Measurements from ENCODE around the gene KCNK4. TPM values are rescaled to one million over a fixed set of nuclear protein-coding genes. Genes with fewer than 3 reads are reported as not detected.

Gene KCNK4
- polyA plus RNA-seq, 1 donor from 2014 or later: 1.0 TPM

DNA sequence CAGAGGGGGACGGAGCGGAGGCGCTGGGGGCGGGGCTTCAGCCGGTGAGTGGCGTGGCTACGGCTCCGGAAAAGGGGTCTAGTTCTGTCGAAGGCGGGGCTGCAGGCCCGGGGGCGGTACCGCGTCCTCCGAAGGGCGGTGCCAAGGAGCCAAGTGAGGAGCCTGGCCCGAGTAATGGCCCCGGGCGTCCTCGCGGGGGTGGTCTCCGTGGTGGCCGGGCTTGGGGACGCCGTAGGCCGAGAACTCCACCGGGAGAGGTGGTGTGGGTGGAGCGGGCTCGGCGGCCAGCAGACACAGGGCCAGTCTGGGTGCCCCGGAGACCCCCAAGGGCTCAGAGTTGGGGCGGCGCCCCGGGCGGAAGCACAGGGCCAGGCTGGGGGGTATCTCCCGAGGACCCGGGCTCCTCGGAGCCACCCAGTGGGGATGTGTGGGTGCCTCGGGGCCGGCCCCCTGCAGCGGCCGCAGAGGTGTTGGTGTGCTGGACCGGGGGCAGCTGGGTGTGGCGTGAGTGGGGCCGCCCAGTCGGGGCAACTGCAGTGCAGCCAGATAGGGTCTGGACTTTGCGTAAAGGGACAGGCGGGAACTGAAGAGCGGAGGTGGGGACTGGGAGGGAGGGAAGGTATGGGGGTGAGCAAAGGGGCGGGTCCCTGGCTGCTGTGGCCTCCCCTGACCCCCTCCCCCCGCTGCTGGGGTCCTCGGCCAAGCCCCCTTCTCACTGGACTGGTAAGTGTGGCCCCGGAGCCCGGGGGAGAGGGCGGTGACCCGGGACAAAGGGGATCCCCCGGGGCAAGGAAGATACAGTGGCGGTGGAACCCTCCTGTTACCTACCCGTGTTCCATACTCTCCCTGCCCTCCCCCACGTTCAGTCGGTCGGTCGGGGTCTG lies 49.4 kb upstream of the KCNK4 start (continued):
- TF ChIP-seq, protein P1, sequence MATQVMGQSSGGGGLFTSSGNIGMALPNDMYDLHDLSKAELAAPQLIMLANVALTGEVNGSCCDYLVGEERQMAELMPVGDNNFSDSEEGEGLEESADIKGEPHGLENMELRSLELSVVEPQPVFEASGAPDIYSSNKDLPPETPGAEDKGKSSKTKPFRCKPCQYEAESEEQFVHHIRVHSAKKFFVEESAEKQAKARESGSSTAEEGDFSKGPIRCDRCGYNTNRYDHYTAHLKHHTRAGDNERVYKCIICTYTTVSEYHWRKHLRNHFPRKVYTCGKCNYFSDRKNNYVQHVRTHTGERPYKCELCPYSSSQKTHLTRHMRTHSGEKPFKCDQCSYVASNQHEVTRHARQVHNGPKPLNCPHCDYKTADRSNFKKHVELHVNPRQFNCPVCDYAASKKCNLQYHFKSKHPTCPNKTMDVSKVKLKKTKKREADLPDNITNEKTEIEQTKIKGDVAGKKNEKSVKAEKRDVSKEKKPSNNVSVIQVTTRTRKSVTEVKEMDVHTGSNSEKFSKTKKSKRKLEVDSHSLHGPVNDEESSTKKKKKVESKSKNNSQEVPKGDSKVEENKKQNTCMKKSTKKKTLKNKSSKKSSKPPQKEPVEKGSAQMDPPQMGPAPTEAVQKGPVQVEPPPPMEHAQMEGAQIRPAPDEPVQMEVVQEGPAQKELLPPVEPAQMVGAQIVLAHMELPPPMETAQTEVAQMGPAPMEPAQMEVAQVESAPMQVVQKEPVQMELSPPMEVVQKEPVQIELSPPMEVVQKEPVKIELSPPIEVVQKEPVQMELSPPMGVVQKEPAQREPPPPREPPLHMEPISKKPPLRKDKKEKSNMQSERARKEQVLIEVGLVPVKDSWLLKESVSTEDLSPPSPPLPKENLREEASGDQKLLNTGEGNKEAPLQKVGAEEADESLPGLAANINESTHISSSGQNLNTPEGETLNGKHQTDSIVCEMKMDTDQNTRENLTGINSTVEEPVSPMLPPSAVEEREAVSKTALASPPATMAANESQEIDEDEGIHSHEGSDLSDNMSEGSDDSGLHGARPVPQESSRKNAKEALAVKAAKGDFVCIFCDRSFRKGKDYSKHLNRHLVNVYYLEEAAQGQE (IDR thresholded peaks at IDR 0.05; ENCODE audit: borderline replicate concordance): no peak
- no peak for TF ChIP-seq RAD21 (conservative IDR thresholded peaks at IDR 0.05)
- no peak for TF ChIP-seq MXI1 (conservative IDR thresholded peaks at IDR 0.05; ENCODE audit: poor library complexity, severe bottlenecking)

DNA sequence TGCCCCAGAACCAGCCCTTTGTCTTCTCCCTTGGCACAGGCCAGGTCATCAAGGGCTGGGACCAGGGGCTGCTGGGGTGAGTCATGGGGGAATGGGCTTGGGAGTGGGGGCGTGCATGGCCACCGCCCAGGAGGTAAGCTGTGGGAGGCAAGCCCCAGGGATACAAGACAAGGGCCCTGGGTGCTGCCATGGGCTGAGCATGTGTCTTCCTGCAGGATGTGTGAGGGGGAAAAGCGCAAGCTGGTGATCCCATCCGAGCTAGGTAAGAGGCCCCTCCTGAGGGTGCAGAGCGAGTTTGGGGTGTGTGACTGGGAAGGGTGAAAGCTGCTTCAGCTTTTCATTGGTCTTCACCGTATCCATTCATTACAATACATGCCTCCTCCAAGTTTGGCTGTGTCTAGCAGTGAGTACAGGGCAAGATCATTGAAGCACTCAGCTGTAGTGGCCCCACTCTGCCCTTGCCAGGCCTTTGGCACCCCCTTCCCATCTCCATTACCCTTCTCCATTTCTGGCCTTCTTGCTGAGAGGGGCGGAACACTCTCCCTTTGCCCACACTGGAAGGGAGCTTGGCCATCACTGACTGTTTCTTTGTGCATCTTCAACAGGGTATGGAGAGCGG lies 47.8 kb upstream of the KCNK4 start:
- TF ChIP-seq EP300 (conservative IDR thresholded peaks at IDR 0.05; ENCODE audit: poor library complexity, severe bottlenecking) (no peak), SMC3 (conservative IDR thresholded peaks at IDR 0.05; ENCODE audit: poor library complexity) (no peak)
- TF ChIP-seq, protein P2, sequence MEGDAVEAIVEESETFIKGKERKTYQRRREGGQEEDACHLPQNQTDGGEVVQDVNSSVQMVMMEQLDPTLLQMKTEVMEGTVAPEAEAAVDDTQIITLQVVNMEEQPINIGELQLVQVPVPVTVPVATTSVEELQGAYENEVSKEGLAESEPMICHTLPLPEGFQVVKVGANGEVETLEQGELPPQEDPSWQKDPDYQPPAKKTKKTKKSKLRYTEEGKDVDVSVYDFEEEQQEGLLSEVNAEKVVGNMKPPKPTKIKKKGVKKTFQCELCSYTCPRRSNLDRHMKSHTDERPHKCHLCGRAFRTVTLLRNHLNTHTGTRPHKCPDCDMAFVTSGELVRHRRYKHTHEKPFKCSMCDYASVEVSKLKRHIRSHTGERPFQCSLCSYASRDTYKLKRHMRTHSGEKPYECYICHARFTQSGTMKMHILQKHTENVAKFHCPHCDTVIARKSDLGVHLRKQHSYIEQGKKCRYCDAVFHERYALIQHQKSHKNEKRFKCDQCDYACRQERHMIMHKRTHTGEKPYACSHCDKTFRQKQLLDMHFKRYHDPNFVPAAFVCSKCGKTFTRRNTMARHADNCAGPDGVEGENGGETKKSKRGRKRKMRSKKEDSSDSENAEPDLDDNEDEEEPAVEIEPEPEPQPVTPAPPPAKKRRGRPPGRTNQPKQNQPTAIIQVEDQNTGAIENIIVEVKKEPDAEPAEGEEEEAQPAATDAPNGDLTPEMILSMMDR (IDR thresholded peaks at IDR 0.05; ENCODE audit: poor library complexity, severe bottlenecking): no peak
- TF ChIP-seq, protein P1 (IDR thresholded peaks at IDR 0.05; ENCODE audit: borderline replicate concordance): no peak
- no peaks in the 10 kb centered on the region for H3K9me3 ChIP-seq (ENCODE audit: low read length)
- no peaks in the 10 kb centered on the region for H3F3A ChIP-seq (ENCODE audit: insufficient read depth, low read length, poor library complexity, severe bottlenecking)
- H3K9me2 ChIP-seq (ENCODE audit: insufficient read depth, low read length): no peaks in the 10 kb centered on the region
- H3K4me3 ChIP-seq (ENCODE audit: low read length): peak overlapping the region; percentile 2
- no peak overlapping the region for H3K9ac ChIP-seq (ENCODE audit: low read length)
- no peak overlapping the region for H3K4me2 ChIP-seq (ENCODE audit: low read length)
- no peak overlapping the region for H3K27ac ChIP-seq (ENCODE audit: low read length)
- H4K20me1 ChIP-seq (ENCODE audit: insufficient read depth): no peaks in the 10 kb centered on the region
- peaks cover 13% of the 10 kb centered on the region for H3K79me2 ChIP-seq (replicated peaks; ENCODE audit: insufficient read depth, low read length)
- no peak overlapping the region for H2AFZ ChIP-seq (ENCODE audit: low read depth, low read length)
- no peaks in the 10 kb centered on the region for H3K27me3 ChIP-seq (ENCODE audit: insufficient read depth, low read depth, low read length)
- no peaks in the 10 kb centered on the region for H3K36me3 ChIP-seq (ENCODE audit: insufficient read depth, low read length)

Measured in neural cell (in vitro differentiated cells).